ENCODE data around the gene RBBP6.
A peak's percentile ranks its signal among the peaks of the same experiment; 100 is the strongest.

Gene RBBP6

DNA sequence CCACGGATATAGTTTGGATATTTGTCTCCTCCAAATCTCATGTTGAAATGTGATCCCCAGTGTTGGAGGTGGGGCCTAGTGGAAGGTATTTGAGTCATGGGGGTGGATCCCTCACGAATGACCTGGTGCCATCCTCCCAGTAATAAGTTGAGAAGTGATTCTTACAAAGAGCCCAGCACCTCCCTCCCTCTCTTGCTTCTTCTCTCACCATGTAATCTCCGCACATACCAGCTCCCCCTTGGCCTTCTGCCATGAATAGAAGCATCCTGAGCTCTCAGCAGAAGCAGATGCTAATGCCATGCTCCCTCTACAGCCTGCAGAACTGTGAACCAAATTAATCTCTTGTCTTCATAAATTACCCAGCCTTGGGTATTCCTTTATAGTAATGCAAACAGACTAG, 41.9 kb upstream of the RBBP6 start:
- H3K27me3 ChIP-seq (ENCODE audit: insufficient read depth, low read depth) = no peaks in the 10 kb centered on the region
- no peak overlapping the region for H3K9ac ChIP-seq
- no peaks in the 10 kb centered on the region for H3K4me1 ChIP-seq (ENCODE audit: low read depth, poor library complexity, severe bottlenecking)
- H2AFZ ChIP-seq (ENCODE audit: low read depth) = no peak overlapping the region
- H3K27ac ChIP-seq = no peak overlapping the region
- H3K36me3 ChIP-seq (ENCODE audit: insufficient read depth) = no peaks in the 10 kb centered on the region
- H3K4me2 ChIP-seq = no peak overlapping the region
- no peaks in the 10 kb centered on the region for H4K20me1 ChIP-seq (ENCODE audit: insufficient read depth)
- H3K79me2 ChIP-seq (ENCODE audit: insufficient read depth, low read depth) = no peaks in the 10 kb centered on the region
- TF ChIP-seq, protein P1, sequence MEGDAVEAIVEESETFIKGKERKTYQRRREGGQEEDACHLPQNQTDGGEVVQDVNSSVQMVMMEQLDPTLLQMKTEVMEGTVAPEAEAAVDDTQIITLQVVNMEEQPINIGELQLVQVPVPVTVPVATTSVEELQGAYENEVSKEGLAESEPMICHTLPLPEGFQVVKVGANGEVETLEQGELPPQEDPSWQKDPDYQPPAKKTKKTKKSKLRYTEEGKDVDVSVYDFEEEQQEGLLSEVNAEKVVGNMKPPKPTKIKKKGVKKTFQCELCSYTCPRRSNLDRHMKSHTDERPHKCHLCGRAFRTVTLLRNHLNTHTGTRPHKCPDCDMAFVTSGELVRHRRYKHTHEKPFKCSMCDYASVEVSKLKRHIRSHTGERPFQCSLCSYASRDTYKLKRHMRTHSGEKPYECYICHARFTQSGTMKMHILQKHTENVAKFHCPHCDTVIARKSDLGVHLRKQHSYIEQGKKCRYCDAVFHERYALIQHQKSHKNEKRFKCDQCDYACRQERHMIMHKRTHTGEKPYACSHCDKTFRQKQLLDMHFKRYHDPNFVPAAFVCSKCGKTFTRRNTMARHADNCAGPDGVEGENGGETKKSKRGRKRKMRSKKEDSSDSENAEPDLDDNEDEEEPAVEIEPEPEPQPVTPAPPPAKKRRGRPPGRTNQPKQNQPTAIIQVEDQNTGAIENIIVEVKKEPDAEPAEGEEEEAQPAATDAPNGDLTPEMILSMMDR (conservative IDR thresholded peaks at IDR 0.05; ENCODE audit: low read depth, low read length) = no peak
- no peak overlapping the region for H3K4me3 ChIP-seq (IDR thresholded peaks at IDR 0.05; ENCODE audit: insufficient read depth, low read depth, low read length)

DNA sequence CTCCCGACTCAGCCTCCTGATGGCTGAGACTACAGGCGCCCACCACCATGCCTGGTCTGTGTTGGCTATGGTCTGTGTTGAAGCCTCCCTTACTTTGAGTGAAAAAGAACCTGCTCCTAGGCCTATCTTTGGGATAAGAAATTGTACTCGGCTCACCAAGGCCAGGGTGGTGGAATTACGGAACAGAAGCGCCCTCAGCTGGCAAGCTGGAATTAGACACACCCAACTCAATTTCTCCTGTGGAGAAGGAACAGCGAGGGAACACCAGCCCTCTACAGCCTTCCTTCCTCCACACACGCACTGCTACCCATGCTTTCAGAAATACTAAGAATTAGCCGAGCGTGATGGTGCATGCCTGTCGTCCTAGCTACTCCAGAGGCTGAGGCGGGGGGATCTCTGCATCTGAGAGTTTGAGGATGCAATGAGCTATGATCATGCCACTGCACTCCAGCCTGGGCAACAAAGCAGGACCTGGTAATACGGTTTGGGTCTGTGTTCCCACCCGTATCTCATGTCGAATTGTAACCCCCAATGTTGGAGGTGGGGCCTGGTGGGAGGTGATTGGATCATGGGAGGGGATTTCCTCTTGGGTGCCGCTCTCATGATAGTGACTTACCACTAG, 40.1 kb upstream of the RBBP6 start:
- no peak overlapping the region for H3K4me2 ChIP-seq
- no peak overlapping the region for H3K4me3 ChIP-seq (IDR thresholded peaks at IDR 0.05; ENCODE audit: insufficient read depth, low read depth, low read length)
- no peaks in the 10 kb centered on the region for H3K4me1 ChIP-seq (ENCODE audit: low read depth, poor library complexity, severe bottlenecking)
- H4K20me1 ChIP-seq (ENCODE audit: insufficient read depth) = no peaks in the 10 kb centered on the region
- H3K27ac ChIP-seq = no peak overlapping the region
- H3K36me3 ChIP-seq (ENCODE audit: insufficient read depth) = no peaks in the 10 kb centered on the region
- TF ChIP-seq, protein P1 (conservative IDR thresholded peaks at IDR 0.05; ENCODE audit: low read depth, low read length) = peak; percentile 50
- no peaks in the 10 kb centered on the region for H3K27me3 ChIP-seq (ENCODE audit: insufficient read depth, low read depth)
- H2AFZ ChIP-seq (ENCODE audit: low read depth) = 0 out of 2 replicates have a peak overlapping the region, but pooled peaks have one; percentile 50
- no peaks in the 10 kb centered on the region for H3K79me2 ChIP-seq (ENCODE audit: insufficient read depth, low read depth)
- H3K9ac ChIP-seq = no peak overlapping the region

DNA sequence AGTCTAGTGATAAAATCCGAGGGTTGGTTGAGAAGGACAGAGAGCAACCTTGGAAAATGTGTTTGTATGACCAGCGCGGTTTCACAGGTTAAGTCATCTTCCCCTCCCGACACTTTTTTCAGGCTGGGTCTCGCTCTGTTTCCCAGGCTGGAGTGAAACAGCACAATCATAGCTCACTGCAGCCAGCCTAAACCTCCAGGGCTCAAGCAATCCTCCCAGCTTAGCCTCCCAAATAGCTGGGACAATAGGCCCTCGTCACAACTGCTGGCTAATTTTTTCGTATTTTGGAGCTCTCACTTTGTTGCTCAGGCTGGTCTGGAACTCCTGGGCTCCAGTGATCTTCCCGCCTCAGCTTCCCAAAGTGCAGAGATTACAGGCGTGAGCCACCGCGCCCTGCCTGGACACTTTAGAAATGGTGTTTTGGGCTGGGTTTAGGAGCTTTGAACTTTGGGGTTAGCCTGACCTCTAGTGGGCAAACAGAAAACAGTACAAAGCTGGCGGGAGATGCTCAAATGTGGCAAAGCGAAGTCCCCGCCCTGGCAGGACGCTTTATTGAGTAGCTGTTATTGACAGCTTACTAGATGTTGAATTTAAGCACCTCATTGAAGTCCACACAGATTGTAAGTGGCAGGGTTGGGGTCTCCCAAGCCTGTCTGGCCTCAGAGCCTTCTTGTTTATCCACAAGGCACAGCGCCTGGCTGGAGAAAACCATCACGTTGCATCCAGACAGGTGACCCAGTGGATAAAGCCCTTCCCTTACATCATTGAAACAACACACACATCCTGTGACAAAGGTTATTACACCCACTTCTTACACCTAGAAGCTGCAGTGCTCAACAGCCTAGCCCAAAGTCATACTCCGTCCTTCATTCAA, 34.7 kb upstream of the RBBP6 start:
- no peak overlapping the region for H3K4me3 ChIP-seq (IDR thresholded peaks at IDR 0.05; ENCODE audit: insufficient read depth, low read depth, low read length)
- TF ChIP-seq, protein P1 (conservative IDR thresholded peaks at IDR 0.05; ENCODE audit: low read depth, low read length) = peak; percentile 90
- H3K36me3 ChIP-seq (ENCODE audit: insufficient read depth) = no peaks in the 10 kb centered on the region
- H2AFZ ChIP-seq (ENCODE audit: low read depth) = peak overlapping the region; percentile 57
- H4K20me1 ChIP-seq (ENCODE audit: insufficient read depth) = no peaks in the 10 kb centered on the region
- no peak overlapping the region for H3K9ac ChIP-seq
- no peak overlapping the region for H3K4me2 ChIP-seq
- no peak overlapping the region for H3K27ac ChIP-seq
- no peaks in the 10 kb centered on the region for H3K27me3 ChIP-seq (ENCODE audit: insufficient read depth, low read depth)
- H3K4me1 ChIP-seq (ENCODE audit: low read depth, poor library complexity, severe bottlenecking) = no peaks in the 10 kb centered on the region
- H3K79me2 ChIP-seq (ENCODE audit: insufficient read depth, low read depth) = no peaks in the 10 kb centered on the region

DNA sequence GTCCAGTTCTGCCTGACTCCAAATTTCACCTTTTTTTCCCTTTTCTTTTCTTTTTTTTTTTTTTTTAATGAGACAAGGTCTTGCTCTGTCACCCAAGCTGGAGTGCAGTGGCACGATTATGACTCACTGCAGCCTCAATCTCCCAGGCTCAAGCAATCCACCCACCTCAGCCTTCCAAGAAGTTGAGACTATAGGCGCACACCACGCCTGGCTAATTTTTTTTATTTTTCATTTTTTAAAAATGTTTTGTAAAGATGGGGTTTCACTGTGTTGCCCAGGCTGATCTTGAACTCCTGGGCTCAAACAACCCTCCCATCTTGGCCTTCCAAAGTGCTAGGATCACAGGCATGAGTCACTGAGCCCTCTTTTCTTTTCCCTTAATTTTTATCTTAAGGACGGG, 33.4 kb upstream of the RBBP6 start:
- Histone ChIP-seq H3K4me1 (ENCODE audit: low read depth, poor library complexity, severe bottlenecking) (no peaks in the 10 kb centered on the region), H2AFZ (ENCODE audit: low read depth) (no peak overlapping the region), H3K27me3 (ENCODE audit: insufficient read depth, low read depth) (no peaks in the 10 kb centered on the region), H3K9ac (no peak overlapping the region), H3K4me3 (IDR thresholded peaks at IDR 0.05; ENCODE audit: insufficient read depth, low read depth, low read length) (no peak overlapping the region), H4K20me1 (ENCODE audit: insufficient read depth) (no peaks in the 10 kb centered on the region), H3K4me2 (no peak overlapping the region), H3K27ac (no peak overlapping the region), H3K36me3 (ENCODE audit: insufficient read depth) (no peaks in the 10 kb centered on the region), H3K79me2 (ENCODE audit: insufficient read depth, low read depth) (no peaks in the 10 kb centered on the region)
- TF ChIP-seq, protein P1 (conservative IDR thresholded peaks at IDR 0.05; ENCODE audit: low read depth, low read length) = no peak
